NCI-H526 (cell line): ENCODE measurements around the gene PATE2.

Experiments
- DNase-seq, 2 experiments: peaks; one replicate each; lab custom pipeline; 2025; lab: John Stamatoyannopoulos, UW

PATE2 gene

GRCh38 chr11:125778728-125779127 is at the start of gene PATE2:
Gene PATE2 (minus strand): TSS chr11:125778828. CDS start chr11:125778773, 55 bp downstream.
- DNase-seq = no peak

GRCh38 chr11:125807909-125808308 is 29.3 kb upstream of the PATE2 start:
- DNase-seq = no peak

DNA sequence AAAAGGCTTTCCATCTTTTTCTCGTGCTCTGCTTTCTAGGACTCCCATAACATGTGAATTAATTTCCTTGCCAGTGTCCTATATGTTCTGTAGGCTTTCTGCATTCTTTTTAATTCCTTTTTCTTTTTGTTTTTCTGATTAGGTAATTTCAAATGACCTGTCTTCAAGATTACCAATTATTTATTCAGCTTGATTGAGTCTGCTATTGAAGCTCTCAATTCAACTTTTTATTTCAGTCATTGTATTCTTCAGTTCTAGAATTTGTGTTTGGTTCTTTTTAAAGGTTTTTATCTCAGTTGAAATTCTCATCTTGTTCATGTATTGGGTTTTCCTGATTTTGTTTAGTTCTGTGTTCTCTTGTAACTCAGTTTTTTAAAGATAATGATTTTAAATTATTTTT is 23.8 kb upstream of the PATE2 start:
- DNase-seq = no peak

- no peak for DNase-seq
Measured at GRCh38 chr11:125799808-125800207, 21.2 kb upstream of the PATE2 start.

DNA sequence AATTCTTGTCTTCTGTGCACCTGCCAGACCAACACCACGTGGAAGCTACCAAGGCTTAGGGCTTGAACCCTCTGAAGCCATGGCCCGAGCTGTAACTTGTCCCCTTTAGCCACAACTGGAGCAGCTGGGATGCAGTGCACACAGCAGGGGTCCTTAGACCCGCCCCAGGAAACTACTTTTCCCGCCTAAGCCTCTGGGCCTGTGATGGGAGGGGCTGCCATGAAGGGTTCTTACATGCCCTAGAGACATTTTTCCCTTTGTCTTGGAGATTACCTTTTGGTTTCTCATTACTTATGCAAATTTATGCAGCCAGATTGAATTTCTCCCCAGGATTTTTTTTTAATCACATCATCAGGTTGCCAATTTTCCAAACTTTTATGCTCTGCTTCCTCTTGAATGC is 19.0 kb upstream of the PATE2 start:
- no peak for DNase-seq

DNA sequence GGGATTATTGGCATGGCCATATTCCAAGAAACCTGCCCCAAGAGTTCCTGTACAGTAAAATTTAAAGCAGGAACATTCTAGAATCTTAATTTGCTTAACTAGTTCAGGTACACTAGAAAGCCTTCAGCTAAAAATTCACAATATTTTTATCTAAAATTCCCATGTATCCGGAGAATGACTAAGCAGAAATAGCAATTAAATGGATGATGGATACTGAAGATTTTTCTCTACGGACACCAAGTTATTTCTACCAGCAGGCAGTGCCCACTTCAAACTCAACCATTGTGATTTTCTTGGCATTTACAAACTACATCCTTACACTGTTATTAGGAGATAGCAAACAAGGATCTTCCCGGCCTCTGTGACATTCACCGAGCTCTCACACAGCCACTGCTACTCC is 12.2 kb upstream of the PATE2 start:
- DNase-seq = no peak

GRCh38 chr11:125787827-125788226 is 9.2 kb upstream of the PATE2 start, which contains the start of gene PATE3:
Gene PATE3 (plus strand): TSS chr11:125788127. CDS start chr11:125788152, 25 bp downstream.
- DNase-seq = no peak

- no peak for DNase-seq
Measured at GRCh38 chr11:125784678-125785077, 6.0 kb upstream of the PATE2 start.

DNA sequence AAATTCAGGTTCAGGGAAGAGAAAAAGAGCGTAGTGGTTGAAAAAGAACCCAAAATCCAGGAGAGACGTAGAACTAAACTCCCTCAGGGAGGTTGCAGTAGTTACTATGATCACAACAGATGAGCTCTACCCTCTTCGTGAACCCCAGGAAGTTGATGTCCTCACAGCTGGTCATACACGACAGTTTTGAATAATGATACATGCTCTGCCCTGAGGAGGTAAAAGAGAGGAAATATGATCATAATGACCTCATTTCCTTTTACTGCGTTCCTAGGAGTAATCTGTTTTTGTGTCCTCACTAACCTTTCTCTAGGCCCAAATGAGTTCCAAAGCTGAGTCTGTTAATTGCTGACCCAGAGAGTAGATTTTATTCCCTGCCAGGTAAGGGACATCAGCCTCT is 1.3 kb downstream of the PATE2 start:
- DNase-seq = no peak

DNA sequence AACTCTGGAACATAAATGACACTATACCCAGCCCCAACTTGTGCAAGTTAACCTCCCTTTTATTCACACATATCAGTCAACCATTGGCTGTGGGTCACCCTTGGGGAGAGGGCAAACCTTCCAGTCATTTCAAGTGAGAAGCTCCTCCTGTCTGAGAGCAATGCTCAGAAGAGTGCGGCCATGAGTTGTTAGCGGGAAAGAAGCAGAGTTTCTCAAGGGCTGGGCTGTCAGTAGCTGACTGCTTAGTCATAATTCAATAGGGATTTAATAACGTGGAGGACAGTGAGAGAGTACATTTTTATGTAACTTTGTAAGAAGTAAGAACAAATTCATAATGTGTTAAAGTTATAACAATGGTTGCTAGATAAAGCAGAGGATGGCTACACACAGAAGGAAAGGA is 5.1 kb downstream of the PATE2 start:
- no peak for DNase-seq

DNA sequence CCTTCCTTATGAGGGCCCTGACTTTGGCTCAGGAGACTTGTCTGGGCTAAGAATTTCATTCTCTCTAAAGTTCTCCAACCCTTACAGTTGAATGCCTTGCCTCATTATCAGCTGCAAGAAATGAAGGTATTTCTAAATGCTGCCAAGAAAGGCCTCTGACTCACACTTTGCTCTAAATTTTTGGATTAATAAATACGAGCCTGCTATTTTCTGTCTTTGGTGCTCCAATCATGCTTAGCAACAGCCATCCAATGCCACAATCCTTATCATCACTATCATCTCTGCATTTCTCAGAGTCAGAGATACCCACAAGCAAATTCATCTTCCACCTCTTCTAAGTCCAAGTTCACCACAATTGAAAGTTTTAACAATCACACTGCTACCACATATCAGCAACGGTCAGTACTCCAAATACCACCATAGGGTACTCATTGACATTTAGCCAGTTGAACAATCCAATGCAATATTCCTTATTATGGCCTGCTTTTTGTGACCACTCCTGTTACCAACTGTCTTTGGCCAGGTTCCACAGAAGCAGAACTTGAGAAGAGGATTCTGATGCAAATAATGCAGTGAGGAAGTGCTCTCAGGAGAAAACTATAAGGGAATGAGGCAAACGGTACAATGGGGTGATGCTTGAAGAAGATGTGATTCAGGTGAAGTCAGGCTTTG is 5.7 kb downstream of the PATE2 start:
- DNase-seq = no peak

DNA sequence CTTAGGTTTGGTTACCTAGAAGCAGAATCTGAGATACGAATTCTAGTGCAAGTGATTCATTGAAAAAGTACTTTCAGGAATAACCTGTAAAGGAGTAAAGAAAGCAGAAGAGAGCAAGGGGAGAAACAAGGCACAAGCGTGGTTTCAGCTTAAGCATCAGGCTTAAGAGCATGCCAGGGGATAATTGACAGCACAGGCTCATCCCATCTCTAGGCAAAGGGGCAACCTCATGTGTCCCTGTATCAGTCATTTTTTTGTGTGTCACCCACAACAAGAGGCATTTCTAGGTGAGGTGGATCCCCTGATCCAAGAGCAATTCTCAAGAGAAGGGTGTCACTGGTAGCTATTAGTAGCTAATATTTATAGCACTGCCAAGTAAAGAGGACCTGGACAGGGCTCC is 8.0 kb downstream of the PATE2 start:
- no peak for DNase-seq

- no peak for DNase-seq
Measured at GRCh38 chr11:125768336-125769046, 10.1 kb downstream of the PATE2 start.

DNA sequence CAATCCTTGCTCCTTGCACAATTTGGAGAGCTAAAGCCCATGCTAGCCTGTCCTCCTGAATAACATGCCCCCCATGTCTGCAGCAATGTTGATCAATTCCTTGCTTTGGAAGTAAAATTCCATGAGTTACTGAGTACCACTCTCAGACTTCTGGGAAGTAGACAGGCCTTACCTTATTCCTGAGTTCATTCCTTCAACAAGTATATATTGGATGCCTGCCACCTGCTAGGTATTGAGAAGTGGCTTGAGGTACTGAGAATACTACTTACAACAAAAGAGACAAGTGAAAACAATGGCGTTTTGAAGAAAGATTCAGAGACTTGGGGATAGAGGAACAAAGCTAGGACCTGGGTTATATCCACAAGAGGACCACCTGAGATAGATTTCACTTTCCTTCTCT is 12.4 kb downstream of the PATE2 start:
- DNase-seq = no peak

DNA sequence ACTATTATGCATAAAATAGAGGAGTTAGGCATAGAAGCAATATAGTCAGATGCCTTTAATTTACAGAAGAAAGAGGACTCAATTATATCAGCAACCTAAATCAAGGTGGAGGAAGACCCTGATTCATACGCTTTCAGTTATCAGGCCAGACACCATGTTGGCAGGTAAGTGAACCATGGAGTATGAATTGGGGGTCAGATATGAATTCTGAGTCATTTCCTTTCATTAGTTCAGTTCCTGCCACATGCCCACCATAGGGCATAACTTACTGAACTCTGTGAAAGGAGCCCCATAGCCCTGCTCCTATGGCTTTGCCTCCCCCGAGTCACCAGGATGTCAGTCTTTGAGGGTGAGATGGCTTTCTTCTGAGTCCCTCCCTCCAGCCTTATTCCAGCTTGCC is 15.1 kb downstream of the PATE2 start:
- no peak for DNase-seq

DNA sequence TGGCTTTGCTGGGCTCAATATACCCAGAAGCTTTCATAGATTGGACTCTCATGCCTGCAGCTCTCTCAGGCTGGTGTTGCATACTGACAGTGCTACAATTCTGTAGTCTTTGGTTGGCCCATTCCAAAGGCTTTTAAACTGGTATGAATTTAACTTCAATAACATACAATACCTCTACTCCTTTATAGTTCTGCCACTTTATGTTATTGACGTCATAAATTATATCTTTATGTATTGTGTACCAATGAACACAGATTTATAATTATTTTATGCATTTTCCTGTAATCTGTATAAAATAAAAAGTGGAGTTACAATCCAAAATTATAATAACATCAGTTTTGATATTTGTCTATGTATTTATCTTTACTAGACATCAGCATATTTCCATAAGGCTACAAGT is 16.2 kb downstream of the PATE2 start:
- DNase-seq = no peak

GRCh38 chr11:125756050-125756449 is 22.6 kb downstream of the PATE2 start:
- DNase-seq = no peak

- no peak for DNase-seq
Measured at GRCh38 chr11:125750629-125751028, 28.0 kb downstream of the PATE2 start.

DNA sequence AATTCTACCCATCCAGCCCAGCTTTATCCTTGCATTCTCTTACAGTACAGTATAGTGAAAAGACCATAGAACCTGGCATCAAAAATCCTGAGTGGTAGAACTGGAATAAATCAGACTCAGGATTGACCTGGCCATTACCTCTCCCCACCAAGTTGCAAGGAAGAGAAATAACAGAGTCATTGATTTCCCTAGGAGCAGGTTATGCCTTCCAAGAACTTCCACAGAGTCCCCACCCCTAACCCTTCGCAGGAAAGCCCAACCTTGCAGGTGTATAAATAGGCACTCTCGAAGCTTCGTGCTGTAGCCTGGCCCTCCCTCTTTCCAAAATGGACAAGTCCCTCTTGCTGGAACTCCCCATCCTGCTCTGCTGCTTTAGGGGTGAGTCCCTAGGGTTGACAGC is 32.6 kb downstream of the PATE2 start, which contains the start of gene PATE1:
Gene PATE1 (plus strand): TSS at position 301 of the 400 bp plus-strand sequence. CDS start 26 bp downstream, at position 327.
- DNase-seq = no peak

DNA sequence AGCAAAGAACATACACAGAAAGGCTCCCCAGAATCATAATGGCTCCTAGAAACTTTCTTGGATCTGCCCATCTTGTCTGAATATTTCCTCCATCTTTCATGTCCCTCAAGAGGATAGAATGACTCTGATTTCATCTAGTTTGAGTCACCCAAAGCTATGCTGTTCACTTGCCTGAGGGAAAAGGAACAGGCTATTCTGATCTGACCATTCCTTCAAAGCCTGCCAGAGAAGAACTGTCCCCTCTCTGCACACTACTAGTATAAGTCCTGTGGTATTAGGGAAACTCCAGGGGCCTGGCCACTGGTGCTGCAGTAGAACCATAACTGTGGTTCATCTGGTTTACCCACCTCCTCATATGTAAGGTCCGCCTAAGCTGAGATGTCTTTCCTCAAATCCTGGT is 34.9 kb downstream of the PATE2 start:
- no peak for DNase-seq

GRCh38 chr11:125740617-125741016 is 38.0 kb downstream of the PATE2 start:
- no peak for DNase-seq

DNA sequence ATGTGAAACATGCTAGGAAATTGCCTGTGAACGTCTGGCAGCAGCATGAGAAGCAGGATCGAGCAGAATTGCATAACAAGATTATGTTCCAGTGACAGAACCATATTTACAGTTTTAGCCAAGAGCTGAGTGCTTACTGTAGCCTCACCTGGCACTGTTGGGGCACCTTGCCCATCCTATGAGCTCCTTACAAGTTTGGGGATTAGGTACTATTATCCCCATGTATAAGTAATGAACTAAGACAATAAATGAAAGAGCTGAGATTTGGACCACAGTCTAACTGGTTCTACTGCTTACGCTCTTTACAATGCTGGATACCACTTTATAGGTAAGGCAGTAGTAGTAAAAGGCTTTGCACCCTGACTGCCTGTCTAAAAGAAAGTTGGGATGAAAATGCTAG is 49.7 kb downstream of the PATE2 start:
- no peak for DNase-seq
